A673 (cell line): ENCODE data around the gene ZMYND8. TPM values are rescaled to one million over a fixed set of nuclear protein-coding genes. Genes with fewer than 3 reads are reported as not detected.

ENCODE experiments used
- BruUV-seq: library from RNA; stranded (reverse); fragments of 400-500 nt; replicated peaks from 2 replicates; lab custom pipeline; 2021; lab: Mats Ljungman, UMichigan
- CTCF ChIA-PET: fragments of 300-600 bp; sonication (Branson Sonifier 250); formaldehyde crosslinking; loops from one replicate; lab custom pipeline; 2022; ENCODE audit warnings: antibody characterized with exemption; lab: Charles Lee
- POLR2A ChIA-PET: fragments of 300-600 bp; sonication (Branson Sonifier 250); formaldehyde crosslinking; loops from one replicate; lab custom pipeline; 2022; ENCODE audit warnings: antibody characterized with exemption; ENCODE audit not compliant: low non-redundant PET; lab: Charles Lee
- DNase-seq: peaks from one replicate; pipeline ENCODE4 v3.0.0-alpha.2; 2015; ENCODE audit warnings: low spot score
- H3K27ac ChIP-seq: fragments of 200-600 bp; sonication (generic); 2 replicates; pipeline ENCODE4 v1.5.1; 2016; ENCODE audit warnings: mixed run types, low read depth, mild to moderate bottlenecking, mixed read lengths, antibody characterized with exemption, low read length; ENCODE audit not compliant: poor library complexity, severe bottlenecking
- H3K27me3 ChIP-seq: fragments of 200-600 bp; sonication (generic); replicated peaks from 2 replicates; pipeline ENCODE4 v1.6.1; 2017; ENCODE audit warnings: mixed run types, low read depth, mild to moderate bottlenecking, mixed read lengths, antibody characterized with exemption, low read length; ENCODE audit not compliant: insufficient read depth, poor library complexity
- H3K36me3 ChIP-seq: fragments of 200-600 bp; sonication (generic); 2 replicates; pipeline ENCODE4 v1.6.1; 2016; ENCODE audit warnings: mixed run types, mild to moderate bottlenecking, mixed read lengths, antibody characterized with exemption, low read length; ENCODE audit not compliant: insufficient read depth, poor library complexity, severe bottlenecking
- H3K4me1 ChIP-seq: fragments of 200-600 bp; sonication (generic); 2 replicates; pipeline ENCODE4 v1.6.1; 2017; ENCODE audit warnings: mixed run types, mild to moderate bottlenecking, mixed read lengths, antibody characterized with exemption, low read length; ENCODE audit not compliant: insufficient read depth, poor library complexity, severe bottlenecking
- H3K4me3 ChIP-seq: fragments of 200-600 bp; sonication (generic); 2 replicates; pipeline ENCODE4 v1.5.1; 2016; ENCODE audit warnings: low read depth, mixed run types, mild to moderate bottlenecking, mixed read lengths, low read length; ENCODE audit not compliant: poor library complexity, severe bottlenecking
- H3K9me3 ChIP-seq: fragments of 200-600 bp; sonication (generic); 2 replicates; pipeline ENCODE4 v1.6.1; 2016; ENCODE audit warnings: mixed run types, low read depth, mild to moderate bottlenecking, mixed read lengths, antibody characterized with exemption, low read length; ENCODE audit not compliant: poor library complexity, severe bottlenecking
- CTCF ChIP-seq: fragments of 300-800, 200-600 bp; sonication (generic); conservative IDR thresholded peaks from 2 replicates; pipeline ENCODE4 v1.5.1; 2017; ENCODE audit warnings: low read depth, mild to moderate bottlenecking, antibody characterized with exemption, low read length, moderate library complexity, mixed read lengths
- EZH2 ChIP-seq: fragments of 200-600 bp; sonication (generic); IDR thresholded peaks from 2 replicates; pipeline ENCODE4 v1.6.1; 2017; ENCODE audit warnings: borderline replicate concordance, low read depth, mild to moderate bottlenecking, mixed read lengths, antibody characterized with exemption, low read length; ENCODE audit not compliant: poor library complexity, severe bottlenecking
- intact Hi-C: fragments of 100-400 bp; cut with micrococcal nuclease; formaldehyde crosslinking; loops from one replicate; pipeline ENCODE4 v1.10.0; 2022; ENCODE audit not compliant: unreplicated experiment
- total RNA-seq: library from RNA; stranded (reverse); gene quantifications from 2 replicates; pipeline ENCODE4 v1.2.3, GENCODE V29; 2021

The ZMYND8 gene
- total RNA-seq, 1 experiment from 2014 or later = 31.3 TPM

GRCh38 chr20:47373206-47373733 is 16.8 kb upstream of the ZMYND8 start:
- DNase-seq = no peak
- intact Hi-C loops = no loop called here
- TF ChIP-seq EZH2 (no peak), CTCF (no peak)

GRCh38 chr20:47370850-47371782 is 14.6 kb upstream of the ZMYND8 start:
- Histone ChIP-seq H3K9me3 (no peaks in the 10 kb centered on the region), H3K4me3 (no peak overlapping the region), H3K36me3 (no peaks in the 10 kb centered on the region), H3K4me1 (no peaks in the 10 kb centered on the region), H3K27me3 (no peaks in the 10 kb centered on the region), H3K27ac (no peak overlapping the region)
- no peak for DNase-seq
- intact Hi-C loops = no loop called here
- no peak for TF ChIP-seq EZH2
- no peak for TF ChIP-seq CTCF
- BruUV-seq = no TSS peak
- POLR2A ChIA-PET = no interaction called here
- CTCF ChIA-PET = no interaction called here

More at GRCh38 chr20:47373206-47373733, 16.8 kb upstream of the ZMYND8 start:
- H3K36me3 ChIP-seq = no peaks in the 10 kb centered on the region
- CTCF ChIA-PET = no interaction called here
- H3K4me3 ChIP-seq = no peak overlapping the region
- H3K4me1 ChIP-seq = no peaks in the 10 kb centered on the region
- no peak overlapping the region for H3K27ac ChIP-seq
- no TSS peak for BruUV-seq
- POLR2A ChIA-PET = no interaction called here
- H3K27me3 ChIP-seq = no peaks in the 10 kb centered on the region
- no peaks in the 10 kb centered on the region for H3K9me3 ChIP-seq

DNA sequence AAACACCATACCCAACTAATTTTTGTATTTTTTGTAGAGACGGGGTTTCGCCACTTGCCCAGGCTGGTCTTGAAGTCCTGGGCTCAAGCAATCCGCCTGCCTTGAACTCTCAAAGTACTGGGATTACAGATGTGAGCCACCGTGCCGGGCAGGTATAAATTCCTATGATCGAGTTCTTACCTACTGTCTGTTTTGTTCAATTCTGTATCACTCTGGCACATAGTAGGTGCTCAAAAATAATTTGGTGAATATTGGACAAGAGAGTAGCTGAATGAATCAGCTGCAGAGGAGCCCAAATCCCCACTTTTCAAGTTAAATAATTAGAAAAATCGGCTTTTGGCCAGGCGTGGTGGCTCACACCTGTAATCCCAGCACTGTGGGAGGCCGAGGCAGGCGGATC is 13.7 kb upstream of the ZMYND8 start:
- Histone ChIP-seq H3K4me1 (no peaks in the 10 kb centered on the region), H3K27ac (no peak overlapping the region), H3K9me3 (no peaks in the 10 kb centered on the region), H3K36me3 (no peaks in the 10 kb centered on the region), H3K27me3 (no peaks in the 10 kb centered on the region), H3K4me3 (no peak overlapping the region)
- DNase-seq = no peak
- no peak for TF ChIP-seq EZH2
- TF ChIP-seq CTCF = no peak
- ChIA-PET POLR2A (no interaction called here), CTCF (no interaction called here)
- intact Hi-C loops = no loop called here
- no TSS peak for BruUV-seq
